Ascending aorta (tissue), 2 donors: ENCODE measurements around the gene FBXO46. TPM values are rescaled to one million over a fixed set of nuclear protein-coding genes. Genes with fewer than 3 reads are reported as not detected.
"Not testable (repeated sequence)": the region's sequence is repeated elsewhere in the genome, so short reads cannot be mapped to it uniquely, and the experiment has no call there.

Experiments
- DNase-seq, 2 donors: peaks; one replicate each; pipeline ENCODE4 v3.0.0-alpha.2; 2019; ENCODE audit warnings: low spot score in 2 of 2
- H3K27ac ChIP-seq, 2 donors: fragments of 200-600 bp; sonication (generic); one replicate each; pipeline ENCODE4 v1.5.1; 2016 to 2017; ENCODE audit warnings: mild to moderate bottlenecking in 1 of 2
- H3K27me3 ChIP-seq: fragments of 200-600 bp; sonication (generic); one replicate; pipeline ENCODE4 v1.5.1; 2017
- H3K36me3 ChIP-seq, 2 donors: fragments of 200-600 bp; sonication (generic); one replicate each; pipeline ENCODE4 v1.5.1; 2016
- H3K4me1 ChIP-seq, 2 donors: fragments of 200-600 bp; sonication (generic); one replicate each; pipeline ENCODE4 v1.5.1; 2016 to 2017; ENCODE audit warnings: mild to moderate bottlenecking in 1 of 2
- H3K4me3 ChIP-seq, 2 donors: fragments of 200-600 bp; sonication (generic); one replicate each; pipeline ENCODE4 v1.5.1; 2016 to 2017; ENCODE audit warnings: mild to moderate bottlenecking in 1 of 2
- H3K9me3 ChIP-seq, 2 donors: fragments of 200-600 bp; sonication (generic); one replicate each; pipeline ENCODE4 v1.5.1; 2016
- CTCF ChIP-seq, 3 experiments: fragments of 200-600 bp in 2 of 3; fragments of 450-650 bp in 1 of 3; sonication (generic) in 2 of 3; IDR thresholded peaks; one replicate each; pipeline ENCODE4 v1.5.1; 2016 to 2019; ENCODE audit warnings: antibody characterized with exemption in 3 of 3, mild to moderate bottlenecking in 1 of 3, moderate library complexity in 1 of 3
- intact Hi-C: fragments of 100-400 bp; cut with DNase I; formaldehyde crosslinking; loops from one replicate; pipeline ENCODE4 v1.15.1; 2023
- total RNA-seq: library from RNA; depleted of rRNA; stranded (reverse); fragments of >200 nt; gene quantifications from one replicate; pipeline ENCODE4 v1.1.0, GENCODE V29; 2016

The FBXO46 gene
- total RNA-seq, 1 donor from 2014 or later = 27.5 TPM

DNA sequence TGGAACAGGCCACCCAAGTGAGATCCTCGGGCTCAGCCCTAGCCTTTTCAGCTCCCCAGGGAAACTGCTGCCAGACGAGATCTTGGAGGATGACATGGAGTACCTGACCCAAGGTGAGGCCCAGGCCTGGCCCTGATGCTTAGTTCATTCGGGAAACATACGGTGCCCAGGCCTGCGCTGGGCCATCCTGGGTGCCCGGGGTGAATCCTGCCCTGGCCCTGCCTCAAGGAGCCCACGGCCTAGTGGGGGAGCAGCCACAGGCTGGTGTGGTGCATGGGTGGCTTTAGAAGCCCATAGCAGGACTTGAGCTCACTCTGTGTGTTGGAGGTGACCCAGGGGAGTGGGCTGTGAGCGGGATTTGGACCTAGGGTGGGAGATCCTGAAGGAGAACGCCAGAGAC, 28.2 kb upstream of the FBXO46 start:
- Histone ChIP-seq H3K9me3 (no peaks in the 10 kb centered on the region), H3K27me3 (no peaks in the 10 kb centered on the region), H3K4me3 (no peak overlapping the region), H3K4me1 (peaks cover 2 to 5% of the 10 kb centered on the region in 2 donors), H3K36me3 (no peaks in the 10 kb centered on the region), H3K27ac (no peak overlapping the region)
- intact Hi-C loops = no loop called here
- TF ChIP-seq CTCF (IDR thresholded peaks at IDR 0.05) = no peak
- no peak for DNase-seq

GRCh38 chr19:45757695-45758094, 27.0 kb upstream of the FBXO46 start:
- Histone ChIP-seq H3K4me3 (no peak overlapping the region), H3K36me3 (no peaks in the 10 kb centered on the region), H3K27ac (no peak overlapping the region), H3K27me3 (no peaks in the 10 kb centered on the region), H3K9me3 (no peaks in the 10 kb centered on the region), H3K4me1 (no peaks in the 10 kb centered on the region)
- intact Hi-C loops = no loop called here
- no peak for TF ChIP-seq CTCF (IDR thresholded peaks at IDR 0.05)
- no peak for DNase-seq

- H3K27ac ChIP-seq = no peak overlapping the region
- no peak for DNase-seq
- no peak for TF ChIP-seq CTCF (IDR thresholded peaks at IDR 0.05)
- H3K4me3 ChIP-seq = no peak overlapping the region
- H3K9me3 ChIP-seq = no peaks in the 10 kb centered on the region
- H3K27me3 ChIP-seq = no peaks in the 10 kb centered on the region
- no peaks in the 10 kb centered on the region for H3K36me3 ChIP-seq
- no peaks in the 10 kb centered on the region for H3K4me1 ChIP-seq
- intact Hi-C loops = no loop called here
Measured at GRCh38 chr19:45754323-45754722, 23.6 kb upstream of the FBXO46 start.

DNA sequence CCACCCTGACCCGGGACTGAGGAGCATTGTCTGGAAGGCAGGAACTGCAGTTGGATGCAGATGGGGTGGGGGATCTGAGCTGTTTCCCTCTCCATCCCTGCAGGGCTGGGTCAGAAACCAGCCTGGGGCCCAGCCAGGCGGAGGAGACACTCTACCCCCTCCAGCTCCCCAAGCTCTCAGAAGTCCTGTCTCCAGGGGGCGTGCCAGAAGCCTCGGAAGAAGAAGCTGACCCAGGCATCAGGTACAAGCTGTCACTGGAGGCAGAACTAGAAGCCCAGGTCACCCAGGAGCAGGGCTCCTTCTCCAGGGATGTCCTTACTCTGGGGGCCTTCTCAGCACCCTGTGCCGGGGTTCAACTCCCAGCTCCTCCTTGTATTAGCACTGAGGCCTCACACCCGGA, 22.9 kb upstream of the FBXO46 start:
- Histone ChIP-seq H3K9me3 (no peaks in the 10 kb centered on the region), H3K27ac (no peak overlapping the region), H3K4me3 (no peak overlapping the region), H3K4me1 (no peaks in the 10 kb centered on the region), H3K27me3 (no peaks in the 10 kb centered on the region), H3K36me3 (no peaks in the 10 kb centered on the region)
- no peak for DNase-seq
- intact Hi-C loops = no loop called here
- TF ChIP-seq CTCF (IDR thresholded peaks at IDR 0.05) = no peak

DNA sequence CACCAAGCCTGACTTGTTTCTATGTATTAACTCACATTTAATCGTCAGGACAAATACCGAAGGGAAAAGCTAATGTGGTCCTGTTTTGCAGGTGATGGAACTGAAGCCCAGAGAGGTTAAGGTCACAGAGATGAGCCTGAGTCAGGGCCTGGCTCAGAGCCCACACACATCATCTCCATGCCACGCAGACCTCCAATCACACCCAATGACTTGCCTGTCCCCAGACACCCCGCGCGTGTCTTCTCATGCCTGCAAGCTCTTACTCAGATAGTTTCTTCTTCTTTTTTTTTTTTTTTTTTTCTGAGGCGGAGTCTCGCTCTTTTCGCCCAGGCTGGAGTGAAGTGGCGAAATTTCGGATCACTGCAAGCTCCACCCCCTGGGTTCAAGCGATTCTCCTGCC, 21.9 kb upstream of the FBXO46 start:
- Histone ChIP-seq H3K9me3 (no peaks in the 10 kb centered on the region), H3K27me3 (no peaks in the 10 kb centered on the region), H3K27ac (no peak overlapping the region), H3K36me3 (no peaks in the 10 kb centered on the region), H3K4me1 (no peaks in the 10 kb centered on the region), H3K4me3 (no peak overlapping the region)
- intact Hi-C loops = no loop called here
- TF ChIP-seq CTCF (IDR thresholded peaks at IDR 0.05) = no peak
- DNase-seq = no peak

DNA sequence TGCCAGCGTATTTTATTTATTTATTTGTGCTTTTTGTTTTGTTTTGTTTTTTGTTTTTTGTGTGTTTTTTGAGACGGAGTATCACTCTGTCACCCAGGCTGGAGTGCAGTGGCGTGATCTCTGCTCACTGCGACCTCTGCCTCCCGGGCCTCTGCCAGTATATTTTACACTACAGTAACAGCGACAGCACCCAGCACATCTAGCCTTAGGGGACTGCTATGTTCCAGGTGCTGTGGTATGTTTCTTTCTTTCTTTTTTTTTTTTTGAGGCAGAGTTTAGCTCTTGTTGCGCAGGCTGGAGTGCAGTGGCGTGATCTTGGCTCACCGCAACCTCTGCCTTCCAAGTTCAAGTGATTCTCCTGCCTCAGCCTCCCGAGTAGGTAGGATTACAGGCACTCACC, 20.8 kb upstream of the FBXO46 start:
- H3K27me3 ChIP-seq, DNase-seq, H3K36me3 ChIP-seq, H3K27ac ChIP-seq, intact Hi-C loops, H3K4me1 ChIP-seq, H3K9me3 ChIP-seq, H3K4me3 ChIP-seq: not testable (repeated sequence)
